Ecto neural progenitor cell (in vitro differentiated cells): Measurements from ENCODE around the gene SUGP1.
A peak's percentile ranks its signal among the peaks of the same experiment; 100 is the strongest.

Source experiments
- DNase-seq: peaks from one replicate; pipeline ENCODE4 v3.0.0-alpha.2; 2018; ENCODE audit warnings: low spot score

Gene SUGP1

DNA sequence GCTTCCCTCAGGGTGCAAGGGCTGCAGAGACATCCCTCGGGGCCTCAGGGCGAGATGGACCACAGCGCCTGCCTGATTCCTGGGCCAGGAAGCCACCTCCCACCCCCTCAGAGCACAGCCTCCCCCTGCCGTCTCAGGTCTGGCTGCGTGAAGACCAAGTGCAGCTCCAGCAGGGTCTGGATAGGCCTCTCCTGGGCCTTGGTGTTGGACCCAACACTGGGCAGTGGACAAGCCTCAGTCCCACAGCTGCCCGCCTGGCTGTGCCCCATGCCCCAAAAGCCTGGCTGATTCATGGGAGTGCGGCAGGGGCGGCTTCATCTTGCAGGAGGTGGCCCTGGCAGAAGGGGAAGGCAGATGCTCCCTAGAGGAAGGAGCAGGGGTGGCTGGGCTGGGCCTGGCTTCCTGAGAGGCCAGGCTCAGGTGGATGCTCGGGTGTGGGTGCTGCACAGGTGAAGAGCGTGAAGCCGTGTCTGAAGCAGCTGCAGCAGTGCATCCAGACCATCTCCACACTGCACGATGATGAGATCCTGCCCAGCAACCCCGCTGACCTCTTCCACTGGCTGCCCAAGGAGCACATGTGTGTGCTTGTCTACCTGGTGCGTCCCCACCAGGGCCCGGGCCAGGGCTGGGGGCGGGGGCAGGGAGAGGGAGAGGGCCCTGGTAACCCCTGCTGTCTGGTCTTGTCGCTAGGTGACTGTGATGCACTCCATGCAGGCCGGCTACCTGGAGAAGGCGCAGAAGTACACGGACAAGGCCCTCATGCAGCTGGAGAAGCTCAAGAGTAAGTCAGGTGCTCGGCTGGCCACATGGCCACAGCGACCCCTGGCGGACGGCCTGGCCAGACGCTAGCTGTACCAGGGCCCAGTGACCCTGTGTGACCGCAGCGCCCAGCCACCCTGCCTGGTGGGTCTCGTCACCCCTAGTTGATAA lies 22.0 kb upstream of the SUGP1 start:
- peak; percentile 87 for DNase-seq

DNA sequence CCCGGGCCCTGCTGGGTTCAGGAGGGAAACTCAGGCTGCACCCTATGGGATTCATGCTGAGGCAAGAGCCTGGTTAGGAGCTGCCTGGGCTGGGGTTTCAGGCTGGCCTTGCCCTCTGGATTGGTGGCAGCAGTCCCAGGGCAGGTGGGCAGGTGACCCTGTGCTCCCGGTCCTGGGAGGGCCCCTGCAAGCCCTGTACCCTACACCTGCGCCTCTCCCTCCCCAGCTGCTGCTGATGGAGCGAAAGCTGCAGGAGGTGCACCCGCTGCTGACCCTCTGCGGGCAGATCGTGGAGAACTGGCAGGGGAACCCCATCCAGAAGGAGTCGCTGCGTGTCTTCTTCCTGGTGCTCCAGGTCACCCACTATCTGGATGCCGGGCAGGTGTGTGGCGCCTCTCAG lies 20.7 kb upstream of the SUGP1 start:
- no peak for DNase-seq

DNA sequence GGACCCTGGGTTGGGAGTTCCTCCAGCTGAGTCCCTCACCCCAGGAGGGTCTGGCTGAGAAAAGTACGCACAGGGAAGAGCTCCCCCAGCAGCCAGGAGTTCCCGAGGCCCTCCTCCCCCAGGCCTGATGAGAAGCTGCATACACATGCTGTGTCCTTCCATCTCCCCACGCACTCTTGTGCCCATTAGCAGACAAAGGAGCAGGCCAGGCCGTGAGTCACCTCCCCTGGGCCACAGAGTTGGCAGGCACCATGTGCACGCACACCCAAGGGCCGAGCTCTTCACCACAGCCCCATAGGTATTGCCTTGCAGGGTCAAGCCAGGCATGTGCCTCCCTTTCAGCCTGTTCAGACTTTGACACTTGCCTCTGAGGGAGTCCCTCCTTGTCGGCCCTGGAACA lies 17.8 kb upstream of the SUGP1 start:
- DNase-seq: no peak

DNA sequence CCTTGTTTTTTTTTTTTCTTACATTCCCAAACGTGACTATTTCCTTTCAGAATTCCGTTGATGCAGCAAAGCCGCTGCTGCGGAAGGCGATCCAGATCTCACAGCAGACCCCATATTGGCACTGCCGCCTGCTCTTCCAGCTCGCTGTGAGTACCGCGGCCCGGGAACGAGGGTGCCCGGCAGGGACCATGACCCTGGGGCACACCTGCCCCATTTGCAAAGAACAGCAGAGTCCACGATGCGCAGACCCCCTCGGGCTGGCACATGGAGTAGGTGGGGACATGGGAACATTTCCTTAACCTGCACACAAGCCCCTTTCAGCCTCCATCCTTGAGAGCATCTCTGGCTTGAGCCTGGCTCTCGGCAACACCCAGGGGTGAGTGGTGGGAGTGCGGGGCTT lies 16.8 kb upstream of the SUGP1 start:
- no peak for DNase-seq

DNA sequence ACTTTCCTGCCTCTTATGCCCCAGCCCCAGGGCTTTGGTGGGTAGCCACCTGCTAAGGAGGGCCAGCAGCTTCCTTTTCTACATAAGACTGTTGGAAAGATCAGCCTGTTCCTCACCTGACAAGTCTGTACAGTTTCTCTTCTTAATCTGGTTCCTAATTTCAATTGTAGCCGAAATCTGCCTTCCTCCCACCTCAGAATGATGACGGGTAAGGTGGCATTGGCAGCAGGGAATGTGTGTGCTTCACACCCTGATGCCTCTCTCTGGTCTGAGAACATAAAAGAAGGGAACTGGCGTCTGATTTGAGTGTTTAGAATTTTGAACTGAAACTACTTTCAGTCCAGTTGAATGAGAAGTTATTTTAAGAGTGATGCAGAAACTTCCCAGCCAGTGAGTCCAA lies 16.3 kb upstream of the SUGP1 start:
- DNase-seq: no peak

DNA sequence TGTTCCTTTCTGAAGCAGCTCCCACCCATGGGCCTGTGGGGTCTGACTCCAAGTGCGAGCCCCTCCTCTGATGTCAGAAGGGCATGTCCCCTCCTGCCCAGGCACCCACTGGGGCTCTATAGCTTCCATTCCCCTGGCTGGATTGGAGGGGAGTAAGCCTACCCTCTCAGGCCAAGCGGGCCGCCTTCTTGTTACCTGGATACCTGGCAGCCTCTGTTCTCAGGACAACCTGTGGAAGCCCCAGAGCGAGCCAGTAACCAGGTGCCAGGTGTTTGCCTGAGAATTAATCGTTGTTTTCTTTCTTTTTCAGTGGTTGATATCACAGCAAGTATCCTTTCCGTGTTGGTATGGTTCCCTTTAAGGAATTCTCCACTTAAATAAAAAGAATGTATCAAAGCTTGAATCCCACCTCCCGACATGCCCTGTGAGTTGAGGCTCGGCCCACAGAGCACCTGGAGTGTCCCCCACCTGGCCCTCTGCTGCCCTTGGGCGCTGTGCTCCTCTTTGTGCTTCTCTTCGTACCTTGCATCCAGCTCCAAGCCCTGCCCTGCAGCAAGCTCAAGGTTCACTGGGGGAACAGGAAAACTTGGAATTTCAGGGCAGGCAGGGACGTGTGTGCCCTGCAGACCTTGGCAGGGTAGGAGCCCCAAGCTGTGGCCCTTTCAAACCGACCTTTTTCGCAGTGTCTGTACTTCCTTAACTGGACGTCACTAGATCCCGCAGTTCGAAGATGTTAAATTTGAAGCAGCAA lies 15.3 kb upstream of the SUGP1 start:
- no peak for DNase-seq

DNA sequence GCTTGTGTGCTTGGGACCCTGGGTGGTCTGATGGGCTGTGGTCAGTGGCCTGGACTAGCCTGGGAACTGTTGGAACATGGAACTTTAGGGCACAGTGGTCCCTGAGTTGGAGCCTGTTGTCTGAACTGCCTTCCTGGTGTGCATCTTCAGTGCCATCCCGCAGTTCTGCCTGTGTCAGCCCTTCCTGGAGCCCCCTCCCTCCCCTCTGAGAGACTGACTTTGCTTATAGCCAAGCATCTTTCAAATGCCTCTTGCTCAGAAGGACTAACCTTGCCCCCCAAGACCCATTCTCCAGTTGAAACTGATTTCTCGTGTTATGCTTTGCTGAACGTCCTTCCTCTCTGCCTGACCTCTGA lies 14.7 kb upstream of the SUGP1 start:
- no peak for DNase-seq

DNA sequence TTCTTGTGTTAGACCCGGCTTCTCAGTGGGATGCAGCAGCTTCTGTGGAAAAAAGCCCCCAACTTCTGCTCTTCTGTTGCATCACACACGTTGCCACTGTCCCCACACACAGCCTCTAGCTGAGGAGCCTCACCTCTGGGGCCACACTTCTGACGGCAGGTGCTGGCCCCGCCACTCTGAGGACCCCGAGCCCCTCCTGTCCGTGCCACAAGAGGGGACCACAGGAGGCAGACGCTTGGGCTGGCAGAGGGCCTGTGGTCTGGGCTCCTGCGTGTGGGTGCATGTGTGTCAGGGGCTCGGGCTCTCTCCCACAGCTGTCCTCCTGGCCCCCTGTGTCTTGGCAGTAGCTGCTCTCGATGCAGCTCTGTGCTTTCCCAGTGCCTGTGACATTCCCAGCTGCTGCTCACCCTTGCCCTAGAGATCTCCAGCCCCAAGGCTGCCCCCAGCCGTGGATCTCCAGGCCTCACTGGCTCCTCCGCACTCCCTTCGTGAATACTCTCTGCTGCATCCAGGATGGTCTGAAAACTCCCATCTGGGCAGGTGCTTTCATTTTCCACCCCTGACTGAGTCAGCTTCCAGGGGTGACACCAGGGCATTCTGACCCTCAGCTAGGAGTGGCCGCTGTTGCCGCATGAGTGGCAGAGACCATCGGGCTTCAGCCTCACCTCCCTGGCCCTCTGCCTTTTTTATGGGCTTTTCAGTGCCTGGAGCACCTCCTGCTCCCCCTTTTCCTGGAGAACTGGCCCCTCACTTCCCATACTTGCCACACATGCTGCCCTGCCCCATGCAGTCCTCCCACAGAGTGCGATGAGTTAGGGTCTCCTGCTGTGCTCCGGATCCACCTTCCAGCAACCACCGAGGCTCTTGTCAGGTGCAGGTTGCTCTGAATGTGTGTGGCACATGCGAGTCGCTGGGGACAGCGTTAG lies 14.0 kb upstream of the SUGP1 start:
- no peak for DNase-seq

DNA sequence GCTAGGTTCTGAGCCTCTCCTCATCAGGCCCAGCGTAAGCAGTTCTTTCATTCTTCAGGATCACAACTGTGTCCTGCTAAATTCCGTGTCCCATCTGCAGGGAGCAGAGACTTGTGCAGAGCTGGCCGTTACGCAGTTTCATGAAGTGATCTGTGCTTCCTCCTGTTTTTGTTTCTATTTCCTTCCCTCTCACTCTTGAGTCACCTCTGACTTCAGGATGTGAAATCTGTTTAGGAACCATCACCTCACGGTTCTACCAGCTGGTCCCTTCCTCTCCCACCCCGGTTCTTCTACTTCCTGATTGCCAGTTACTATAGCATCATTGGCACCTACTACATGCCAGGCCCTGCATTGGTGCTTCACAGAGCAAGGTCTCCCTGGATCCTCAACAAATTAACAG lies 8.8 kb upstream of the SUGP1 start:
- DNase-seq: no peak

DNA sequence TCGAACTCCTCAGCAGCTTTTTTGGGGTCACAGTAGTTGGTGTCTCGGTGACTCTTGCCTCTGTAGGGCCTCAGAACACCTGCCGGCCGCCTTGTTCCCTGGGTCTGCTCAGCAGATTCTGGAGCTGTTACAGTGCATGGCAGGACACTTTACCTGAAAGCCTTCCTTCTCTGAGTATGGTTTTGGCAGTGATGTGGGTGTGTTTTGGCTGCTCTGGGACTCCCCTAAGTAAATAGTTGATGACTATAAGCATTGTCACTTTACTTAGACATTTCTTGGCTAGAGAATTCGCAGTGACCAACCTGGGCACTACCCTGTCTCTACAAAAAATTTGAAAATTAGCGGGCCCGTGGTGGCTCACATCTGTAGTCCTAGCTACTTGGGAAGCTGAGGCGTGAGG lies 7.4 kb upstream of the SUGP1 start:
- DNase-seq: no peak

DNA sequence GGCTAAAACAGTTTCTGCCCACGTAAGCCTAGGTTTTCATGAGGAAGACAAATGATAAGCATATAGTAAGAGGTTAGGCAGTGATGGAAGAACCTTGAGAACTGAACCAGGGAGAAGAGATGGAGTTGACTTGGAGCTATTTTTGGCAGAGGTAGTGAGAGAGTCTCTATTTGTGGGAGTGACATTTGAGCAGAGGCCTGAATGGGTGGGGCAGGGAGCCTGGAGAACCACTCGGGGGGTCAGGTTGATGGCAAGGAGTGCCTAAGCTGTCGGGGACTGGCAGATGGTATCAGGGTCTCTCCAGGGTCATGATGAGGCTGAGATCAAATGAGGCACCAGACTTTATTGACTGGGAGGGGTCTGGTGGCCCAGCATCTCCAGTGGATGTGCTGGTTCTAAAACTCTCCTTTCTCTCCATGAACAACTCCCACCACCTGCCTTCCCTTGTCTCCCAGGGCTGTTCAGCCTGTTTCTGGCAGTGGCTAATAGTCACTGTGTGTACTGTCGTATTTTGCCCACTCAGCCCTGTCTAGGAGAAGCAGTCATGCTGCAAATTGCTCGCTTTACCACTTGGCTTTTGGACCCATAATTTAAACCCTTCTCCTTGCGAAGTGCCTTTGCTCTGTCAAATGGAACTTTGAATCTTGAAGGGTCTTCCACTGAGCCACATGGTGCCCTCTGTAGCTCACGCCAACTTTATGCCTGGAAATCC lies 3.9 kb upstream of the SUGP1 start:
- no peak for DNase-seq

DNA sequence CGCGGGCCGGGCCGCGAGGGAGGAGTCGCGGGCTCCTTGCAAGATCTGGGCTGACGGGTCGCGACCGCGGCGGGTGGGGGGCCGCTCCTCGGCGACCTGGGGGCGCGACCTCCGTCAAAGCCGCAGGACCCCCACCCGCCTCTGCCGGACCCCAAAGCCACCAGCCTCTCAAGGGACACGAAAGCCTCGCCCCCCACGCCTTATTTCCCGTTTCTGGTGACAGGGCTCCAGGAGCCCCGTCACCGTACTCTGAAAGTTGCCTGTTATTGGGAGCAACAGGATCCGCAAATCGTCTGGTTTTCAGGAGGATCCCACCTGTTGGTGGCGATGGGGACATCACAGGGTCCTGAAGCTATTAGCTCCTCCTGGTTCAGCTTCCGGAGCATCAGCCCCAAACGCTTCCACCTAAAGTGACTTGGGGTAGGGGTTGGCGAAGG lies 850 bp upstream of the SUGP1 start:
- peak; percentile 59 for DNase-seq

DNA sequence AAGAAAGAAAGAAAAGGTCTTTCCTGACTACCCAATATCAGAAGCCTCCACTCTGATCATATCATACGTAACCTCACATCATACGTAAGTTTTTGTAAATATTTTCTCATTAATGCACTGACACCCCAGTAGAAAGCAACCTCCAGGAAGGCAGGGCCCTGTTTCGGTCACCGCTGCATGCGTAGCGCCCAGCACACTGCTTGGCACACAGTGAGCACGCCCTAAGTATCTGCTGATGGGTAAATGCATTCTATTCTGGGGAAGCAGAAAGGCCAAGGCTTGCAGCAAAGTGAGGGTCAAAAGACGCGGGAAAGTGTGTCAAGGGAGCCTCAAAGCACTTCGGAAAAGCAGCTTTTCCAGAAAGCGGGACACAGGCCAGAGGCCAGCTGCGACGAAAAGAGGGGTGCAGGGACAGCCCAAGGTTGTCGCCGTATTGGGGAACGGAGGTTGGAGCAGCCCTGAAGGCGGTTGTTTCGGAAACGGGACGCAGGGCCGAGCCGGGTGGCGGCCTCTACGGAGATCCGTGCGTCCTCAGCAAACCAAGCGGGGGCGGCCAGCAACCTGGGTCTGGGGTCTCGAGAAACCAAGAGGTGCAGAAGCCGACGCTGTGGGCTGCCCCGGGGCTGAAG lies 463 bp downstream of the SUGP1 start:
- DNase-seq: no peak

DNA sequence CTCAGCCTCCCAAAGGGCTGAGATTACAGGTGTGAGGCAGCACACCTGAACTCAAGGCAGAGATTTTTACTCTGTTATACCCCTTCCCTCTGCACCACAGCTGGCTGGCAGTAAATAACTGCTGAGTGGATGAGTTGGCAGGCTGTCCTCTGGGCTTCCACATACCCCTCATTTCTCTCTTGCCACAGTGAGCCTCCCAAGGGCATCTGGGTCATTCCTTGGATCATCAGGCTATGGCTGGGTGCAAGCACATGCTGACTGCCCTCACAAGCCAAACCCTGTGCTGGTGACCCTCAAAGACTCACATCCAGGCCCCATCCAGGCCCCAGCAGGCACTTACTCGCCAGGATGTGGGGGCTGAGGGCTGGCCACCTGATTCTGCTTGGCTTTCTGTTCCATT lies 4.2 kb downstream of the SUGP1 start:
- DNase-seq: no peak

DNA sequence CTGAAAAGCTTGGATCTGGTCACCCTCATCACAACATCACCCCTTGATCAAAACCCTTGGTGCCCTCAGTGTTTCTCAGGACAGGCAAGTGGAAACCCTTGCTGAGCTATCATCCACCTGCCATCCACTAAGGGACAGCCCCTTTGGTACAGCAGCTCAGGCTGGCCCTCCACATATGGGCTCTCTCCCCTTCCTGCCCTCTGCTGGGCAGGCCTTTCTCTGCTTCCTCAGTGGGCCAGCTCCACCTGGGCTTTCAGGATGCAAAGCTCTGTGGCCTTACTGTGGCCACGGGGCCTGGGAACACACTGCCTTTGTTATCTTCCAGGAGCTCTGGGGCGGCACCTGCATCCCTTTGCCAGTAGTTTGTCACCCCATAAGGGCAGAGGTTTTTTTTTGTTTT lies 4.9 kb downstream of the SUGP1 start:
- no peak for DNase-seq

DNA sequence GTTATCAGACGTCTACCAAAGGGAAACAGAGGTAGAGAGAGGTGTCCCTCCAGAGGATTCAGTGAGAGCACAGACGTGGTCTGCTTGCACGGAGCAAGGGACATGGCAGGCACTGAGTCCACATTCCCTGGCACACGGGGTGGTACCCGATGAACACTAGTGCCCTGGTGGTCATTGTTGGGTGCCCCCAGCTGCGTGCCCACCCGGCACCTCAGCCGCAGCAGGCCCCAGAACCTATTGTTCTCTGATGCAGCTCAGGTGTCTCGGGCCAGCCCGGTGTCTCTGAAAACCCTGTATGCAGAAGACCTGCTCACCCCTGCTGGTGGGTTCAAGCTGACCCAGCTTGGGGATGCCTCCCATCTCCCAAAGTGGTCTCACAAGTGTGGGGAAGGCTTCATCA lies 11.9 kb downstream of the SUGP1 start:
- no peak for DNase-seq

DNA sequence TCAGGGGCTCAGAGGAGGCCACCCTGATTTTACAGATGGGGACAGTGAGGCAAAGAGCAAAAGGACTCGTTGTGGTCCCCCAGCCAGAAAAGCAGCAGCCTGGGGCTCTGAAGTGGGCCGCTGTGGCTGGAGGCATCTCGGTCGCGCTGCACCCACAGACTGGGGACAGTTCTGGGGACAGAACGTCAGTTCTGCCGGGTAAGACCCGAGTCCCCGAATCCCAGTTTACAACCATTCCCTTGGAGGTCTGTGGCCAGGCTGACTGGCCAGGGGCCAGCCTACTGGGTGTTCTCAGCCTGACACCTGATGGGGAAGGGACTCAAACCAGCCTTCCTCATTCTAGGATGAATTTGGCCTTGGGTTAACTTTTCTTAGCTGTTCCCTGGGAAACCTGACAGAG lies 14.1 kb downstream of the SUGP1 start:
- no peak for DNase-seq

DNA sequence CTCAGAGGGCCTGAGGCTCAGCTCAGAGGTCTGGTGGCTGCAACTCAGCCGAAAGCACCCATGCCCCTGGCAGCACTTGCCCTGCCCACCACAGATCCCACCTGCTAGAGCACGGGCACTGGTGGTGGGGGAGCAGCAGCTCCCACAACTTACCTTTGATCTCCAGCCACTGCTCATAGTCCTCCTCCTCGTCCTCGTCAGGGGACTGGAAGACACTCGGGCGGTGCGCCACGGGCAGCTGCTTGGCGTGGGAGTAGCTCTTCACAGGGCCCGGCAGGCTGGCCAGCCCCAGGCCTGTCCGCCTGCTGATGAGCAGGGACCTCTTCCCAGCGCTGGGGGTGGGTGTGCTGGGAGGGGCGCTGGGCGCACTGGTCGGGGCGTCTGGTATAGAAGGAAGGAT lies 14.6 kb downstream of the SUGP1 start:
- DNase-seq: no peak

DNA sequence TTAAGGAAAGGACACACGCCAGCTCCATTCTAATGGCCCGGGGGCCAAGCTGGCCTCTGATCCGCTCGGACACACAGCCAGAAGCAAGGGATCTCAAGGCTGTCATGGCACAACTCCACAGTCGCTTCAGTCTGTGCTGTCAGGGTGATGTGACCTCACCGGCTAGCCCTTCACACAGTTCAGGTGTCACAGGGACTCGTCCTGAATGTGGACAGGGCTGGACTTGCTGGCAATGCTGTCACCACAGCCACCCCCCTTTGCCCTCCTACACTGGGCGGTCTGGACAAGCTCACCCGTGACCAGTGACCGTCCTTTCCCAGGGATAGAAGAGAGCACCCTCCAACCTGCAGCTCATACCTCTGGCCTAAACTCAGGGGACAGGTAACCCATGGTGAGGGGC lies 15.2 kb downstream of the SUGP1 start:
- no peak for DNase-seq

DNA sequence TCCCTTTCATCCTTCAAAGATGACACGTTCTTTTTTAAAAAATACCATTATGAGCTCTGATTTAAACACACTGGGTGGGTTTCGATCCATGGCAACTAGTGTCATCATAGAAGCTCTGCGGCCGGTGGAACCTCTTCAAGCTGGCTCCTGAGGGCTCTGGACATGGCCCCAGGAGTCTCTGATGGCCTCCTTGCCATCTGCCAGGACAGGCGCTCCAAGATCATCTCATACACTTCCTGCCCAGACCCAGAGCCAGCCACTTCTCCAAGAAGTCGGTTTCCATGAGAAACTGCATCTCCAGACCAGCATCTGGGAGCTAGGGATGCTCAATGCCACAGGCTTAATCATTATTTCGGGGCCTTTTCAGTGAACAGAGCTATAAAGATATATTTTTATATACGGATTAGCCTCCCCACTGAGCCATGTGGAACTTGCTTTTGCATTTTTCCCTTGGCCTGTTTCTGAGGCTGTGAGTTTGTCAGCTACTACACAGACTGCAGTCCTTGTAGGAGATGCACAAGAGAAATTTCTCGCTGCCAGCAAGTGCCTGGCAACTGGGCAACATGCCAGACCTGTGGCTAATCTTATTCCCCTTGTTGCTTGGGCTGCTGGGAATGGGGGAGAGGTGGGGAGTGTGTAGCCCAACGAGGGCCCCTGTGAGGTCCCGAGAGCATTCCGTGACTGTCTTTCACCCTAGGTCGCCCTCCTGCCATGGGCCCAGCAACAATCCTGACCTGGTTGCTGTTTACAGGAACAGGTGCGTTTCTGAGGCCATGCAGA lies 15.9 kb downstream of the SUGP1 start:
- DNase-seq: no peak

DNA sequence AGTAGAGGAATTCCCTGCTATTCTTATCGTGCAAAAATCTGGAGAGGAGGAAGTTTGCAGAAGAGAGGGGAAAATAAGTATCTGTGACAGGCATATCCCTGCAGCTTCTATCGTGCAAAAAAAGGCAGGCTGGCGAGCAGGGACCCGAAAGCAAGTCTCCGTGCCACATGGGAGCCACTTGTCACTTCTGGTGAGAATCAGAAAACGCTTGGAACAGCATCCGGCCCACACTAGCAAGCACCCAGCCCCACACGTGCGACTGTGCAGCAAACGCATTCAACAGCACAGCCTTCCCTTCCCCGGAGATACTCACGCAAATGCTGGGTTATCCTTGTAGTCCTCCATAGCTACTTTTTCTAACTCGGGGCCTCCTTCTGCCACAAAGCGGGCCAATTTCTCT lies 16.9 kb downstream of the SUGP1 start:
- no peak for DNase-seq
